HG03280 (cell line): ENCODE data around the gene CMIP.

Experiments used
- ATAC-seq: cut with Tn5 transposase; IDR thresholded peaks from one replicate; pipeline ENCODE4 v1.9.1; 2021; ENCODE audit warnings: mild to moderate bottlenecking, moderate library complexity; ENCODE audit not compliant: unreplicated experiment

Gene CMIP

DNA sequence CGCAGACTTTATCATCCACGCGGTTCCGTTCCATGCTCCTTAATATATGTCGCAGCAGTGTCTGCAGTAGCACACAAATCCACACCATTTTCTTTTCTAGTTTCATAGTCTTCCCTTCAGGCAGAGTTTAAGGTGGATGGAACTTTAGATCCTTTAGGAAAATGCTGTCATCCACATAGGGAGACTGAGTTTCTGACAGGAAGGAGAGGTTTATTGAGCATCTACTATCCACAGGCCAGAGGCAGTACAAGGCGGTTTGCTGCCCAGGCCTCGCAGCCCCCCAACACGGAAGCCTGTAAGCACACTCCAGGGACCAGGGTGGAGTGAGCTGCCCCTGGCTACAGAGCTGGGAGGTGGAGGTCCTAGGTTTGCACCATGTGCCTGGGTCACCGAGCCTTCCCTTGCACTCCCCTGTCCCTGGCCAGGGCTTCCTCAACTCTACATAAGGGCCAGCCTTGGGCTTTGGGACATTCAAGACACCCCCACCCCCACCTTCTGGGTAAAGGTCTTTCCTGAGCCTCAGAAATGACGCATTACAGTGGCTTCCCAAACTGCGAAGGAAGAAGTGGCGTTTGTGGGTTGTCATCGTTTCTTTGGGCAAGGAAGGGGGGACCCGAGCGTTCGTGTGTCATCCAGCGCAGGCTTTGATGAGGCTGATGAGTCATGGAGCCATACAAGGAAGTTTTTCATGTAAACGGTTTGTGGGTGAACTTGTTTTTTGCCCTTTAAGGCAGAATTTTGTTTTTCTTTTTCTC lies 188.0 kb downstream of the CMIP start:
- ATAC-seq: no peak

DNA sequence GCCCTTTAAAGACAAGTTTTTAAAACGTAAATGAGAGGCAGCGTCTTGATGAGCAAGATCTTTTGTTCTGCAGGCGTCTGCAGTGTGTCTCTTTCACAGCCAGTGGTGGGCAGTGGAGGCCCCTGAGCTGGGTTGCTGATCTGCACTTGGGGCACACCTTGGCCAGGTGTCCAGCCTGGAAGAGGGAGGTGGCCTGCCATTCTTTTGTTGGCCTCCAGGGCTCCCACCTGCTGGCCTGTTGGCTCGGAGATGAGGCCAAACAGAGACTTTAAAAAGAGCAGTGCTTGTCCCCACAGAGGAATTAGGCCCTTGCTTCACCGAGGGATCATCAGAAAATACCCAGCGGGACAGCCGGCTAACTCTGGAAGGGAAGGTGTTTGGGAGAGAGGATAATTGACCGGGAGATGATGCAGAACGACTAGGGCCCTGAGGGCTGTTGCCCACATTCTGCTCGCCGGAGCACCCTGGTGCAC lies 188.6 kb downstream of the CMIP start:
- no peak for ATAC-seq

DNA sequence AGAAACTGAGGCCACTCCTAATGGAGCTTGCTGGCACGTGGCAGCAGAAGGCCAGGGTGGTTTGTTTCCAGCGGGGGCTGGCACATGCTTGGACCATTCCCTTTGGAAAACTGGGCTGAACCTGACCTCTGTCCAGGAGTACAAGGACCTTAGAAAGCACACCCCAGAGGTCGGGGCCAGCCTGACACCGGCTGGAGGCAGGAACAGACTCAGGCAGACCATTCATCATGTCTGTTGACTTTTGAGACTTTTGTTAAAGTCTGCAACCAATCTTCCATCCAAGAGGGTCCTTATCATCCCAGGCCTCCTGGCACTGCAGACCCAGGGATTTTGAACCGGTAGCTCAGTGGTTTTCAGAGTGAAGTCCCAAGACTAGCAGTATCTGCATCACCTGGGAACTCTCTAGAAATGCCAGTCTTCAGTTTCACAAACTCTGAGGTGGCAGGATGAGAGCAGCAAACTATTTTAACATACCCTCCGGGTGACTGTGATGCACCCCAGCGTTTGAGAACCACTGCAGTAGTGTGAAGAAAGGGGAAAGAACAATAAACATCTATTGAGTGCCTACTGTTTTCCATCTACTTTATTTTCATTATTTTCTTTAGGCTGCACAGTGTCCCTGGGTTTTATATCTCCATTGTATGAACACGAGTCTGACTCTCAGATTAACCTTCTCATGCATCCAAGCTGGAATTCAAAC lies 189.2 kb downstream of the CMIP start:
- no peak for ATAC-seq

DNA sequence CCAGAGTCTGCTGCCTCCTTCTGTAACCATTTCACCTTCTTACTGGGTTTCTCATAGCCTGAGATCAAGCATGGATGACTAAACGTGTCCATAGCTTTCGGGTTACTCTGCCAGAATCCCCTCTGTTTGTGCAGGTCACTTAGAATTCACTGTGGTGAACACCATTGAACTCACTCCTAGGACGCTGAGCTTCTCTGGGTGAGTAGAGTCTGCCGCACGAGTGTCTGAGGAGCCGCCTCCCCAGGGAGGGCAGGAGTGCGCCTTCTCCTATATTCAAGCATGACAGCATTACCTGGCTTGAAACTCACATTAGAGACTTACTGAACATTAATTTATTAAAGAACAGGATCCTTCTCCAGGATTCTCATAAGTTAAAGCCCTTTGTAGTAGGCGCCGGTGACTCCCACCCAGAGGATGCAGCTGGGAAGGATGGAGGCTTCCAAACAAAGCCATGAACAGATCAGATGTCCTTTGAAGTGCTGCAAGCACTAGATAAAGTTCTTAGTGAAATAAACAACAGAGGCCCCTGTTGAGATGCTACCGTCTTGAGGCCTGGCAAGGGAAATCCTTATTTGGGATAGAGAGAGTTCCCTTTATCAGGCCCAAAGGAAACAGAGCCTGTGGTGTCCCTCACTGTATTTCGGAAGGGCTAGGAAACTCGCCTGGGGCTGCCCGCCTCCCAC lies 189.9 kb downstream of the CMIP start:
- no peak for ATAC-seq

DNA sequence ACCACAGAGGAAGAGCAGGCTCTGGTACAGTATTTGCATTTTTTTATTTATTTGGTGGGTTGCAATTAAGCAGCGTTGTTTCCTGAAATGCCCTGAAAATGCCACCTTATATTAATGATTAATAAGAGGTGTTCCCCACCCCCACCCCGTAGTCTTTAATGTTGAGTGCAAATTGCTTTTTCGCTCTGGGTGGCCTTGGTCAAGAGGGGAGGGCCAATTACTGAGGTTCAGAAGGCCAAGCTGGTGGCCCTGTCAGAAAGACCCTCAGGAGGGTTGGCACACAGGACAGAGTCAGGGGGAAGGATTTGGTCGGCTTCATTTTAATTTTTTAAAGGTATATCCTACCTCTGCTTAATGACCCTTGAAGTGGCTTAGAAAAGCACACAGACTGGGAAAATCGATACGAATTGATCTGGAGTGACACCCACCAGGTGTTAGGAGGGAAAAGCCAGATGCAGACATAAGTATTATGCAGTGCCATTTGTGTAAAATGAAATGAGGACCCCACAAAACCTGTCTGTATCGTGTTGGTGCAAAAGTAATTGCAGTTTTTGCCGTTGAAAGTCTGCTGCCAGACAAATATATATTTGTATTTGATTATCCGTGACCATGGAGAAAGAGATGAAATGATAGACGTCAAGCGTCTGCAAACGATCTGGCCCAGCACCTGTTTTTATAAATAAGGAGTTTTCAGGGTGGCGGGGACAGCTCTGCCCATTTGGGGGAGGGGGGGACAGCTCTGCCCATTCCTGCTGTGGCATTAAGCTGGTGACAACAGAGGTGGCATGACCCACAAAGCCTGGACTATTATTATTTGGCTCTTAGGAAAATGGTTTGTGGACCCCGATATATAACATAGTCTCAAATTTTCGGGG lies 190.7 kb downstream of the CMIP start:
- no peak for ATAC-seq

DNA sequence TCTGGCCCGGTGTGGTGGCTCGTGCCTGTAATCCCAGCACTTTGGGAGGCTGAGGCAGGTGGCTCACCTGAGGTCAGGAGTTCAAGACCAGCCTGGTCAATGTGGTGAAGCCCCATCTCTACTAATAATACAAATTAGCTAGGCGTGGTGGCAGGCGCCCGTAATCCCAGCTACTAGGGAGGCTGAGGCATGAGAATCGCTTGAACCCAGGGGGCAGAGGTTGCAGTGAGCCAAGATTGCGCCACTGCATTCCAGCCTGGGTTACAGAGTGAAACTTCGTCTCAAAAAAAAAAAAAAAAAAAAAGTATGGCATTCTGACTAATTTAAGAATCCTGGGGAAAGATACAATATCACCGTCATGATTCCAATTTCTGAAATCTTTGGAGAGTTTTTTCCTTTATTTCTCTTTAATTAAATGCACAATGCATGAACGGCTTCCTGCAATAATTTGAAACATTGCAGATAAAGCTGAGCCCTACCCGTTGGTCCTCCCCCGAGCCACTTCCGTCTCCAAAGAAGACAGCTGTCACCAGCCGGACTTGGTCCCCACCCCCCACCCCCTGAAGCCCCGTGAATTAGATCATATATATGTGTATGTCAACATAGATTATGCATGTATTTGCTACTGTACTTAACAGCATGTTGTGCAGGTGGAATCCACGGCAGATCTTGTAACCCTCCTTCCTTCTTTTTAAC lies 191.8 kb downstream of the CMIP start:
- no peak for ATAC-seq

DNA sequence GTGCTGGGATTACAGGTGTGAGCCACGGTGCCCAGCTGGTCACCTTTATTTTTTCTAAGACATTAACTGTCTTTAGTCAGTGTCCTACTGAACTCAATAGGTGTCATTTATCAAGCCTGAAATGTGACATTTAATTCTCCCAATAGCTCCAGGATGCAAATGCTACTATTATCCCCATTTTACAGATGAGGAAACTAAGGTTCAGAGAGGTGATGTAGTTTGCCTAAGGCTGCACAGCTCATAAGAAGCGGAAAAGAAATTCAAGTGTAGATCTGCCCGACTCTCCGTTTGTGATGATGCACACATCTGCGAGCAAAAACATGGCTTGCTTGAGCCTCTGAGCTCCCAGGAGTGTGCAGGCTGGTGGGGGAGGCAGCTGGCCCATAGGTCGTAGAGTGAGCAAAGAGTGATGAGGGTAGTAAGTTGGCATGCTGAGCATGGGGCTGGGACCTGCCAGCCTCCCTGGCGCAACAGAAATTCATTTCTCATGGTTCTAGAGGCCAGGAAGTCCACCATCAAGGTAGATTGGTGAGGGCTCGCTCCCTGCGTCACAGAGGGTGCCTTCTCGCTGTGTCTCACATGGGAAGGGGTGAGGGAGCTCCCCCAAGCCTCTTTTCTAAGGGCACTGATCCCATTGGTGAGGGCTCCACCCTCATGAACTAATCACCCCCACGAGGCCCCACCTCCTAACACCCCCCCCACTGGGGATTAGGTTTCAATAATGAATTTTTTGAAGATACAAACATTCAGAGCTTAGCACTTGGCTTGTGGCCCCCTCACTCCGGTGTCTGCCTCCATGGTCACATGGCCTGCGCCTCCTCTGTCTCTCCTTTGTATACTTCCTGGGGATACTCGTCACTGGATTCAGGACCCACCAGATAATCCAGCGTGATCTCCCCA lies 193.0 kb downstream of the CMIP start:
- no peak for ATAC-seq

DNA sequence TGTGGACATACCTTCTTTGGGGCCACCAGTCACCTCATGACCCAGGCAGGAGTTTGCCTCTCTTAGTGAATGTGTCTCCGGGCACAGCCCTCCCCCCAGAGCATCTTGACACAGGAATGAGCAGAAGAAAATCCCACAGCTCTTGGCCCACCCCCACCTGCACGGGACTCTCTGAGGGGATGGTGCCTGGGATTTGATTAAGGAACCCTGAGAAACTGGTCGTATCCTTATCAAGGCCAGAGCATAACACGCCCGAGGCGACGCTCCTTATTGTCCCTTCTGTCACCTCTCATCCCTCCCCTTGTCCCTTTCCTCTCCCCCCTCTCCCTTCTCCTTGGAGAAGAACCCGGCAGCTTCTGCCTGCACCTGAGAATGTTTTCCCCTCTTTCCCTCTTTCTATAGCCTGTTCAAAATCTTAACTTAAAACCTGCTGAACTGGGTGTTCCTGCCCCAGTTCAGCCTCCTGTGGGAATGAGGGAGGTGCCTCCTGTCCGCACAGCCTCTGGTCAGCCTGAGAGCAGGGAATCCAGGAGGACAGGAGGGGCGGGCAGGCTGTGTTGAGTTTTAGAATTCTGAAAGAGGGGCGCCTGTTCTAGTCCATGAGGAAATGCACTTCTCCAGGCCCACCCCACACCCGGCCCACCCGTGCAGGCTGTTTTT lies 193.8 kb downstream of the CMIP start:
- ATAC-seq: no peak

DNA sequence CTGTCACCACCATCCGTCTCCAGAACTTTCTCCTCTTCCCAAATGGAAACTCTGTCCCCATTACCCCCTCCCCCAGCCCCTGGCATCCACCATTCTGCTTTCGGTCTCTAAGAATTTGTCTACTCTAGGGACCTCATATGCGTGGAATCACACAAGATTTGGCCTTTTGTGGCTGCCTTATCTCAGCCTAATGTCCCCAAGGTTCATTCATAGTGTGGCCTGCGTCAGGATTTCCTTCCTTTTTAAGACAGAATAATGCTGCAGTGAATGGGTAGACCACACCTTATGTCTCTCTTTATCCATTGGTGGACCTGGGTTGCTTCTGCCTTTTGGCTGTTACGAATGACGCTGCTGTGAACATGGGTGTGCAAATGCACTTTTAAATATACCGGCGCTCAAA lies 194.7 kb downstream of the CMIP start:
- ATAC-seq: no peak

DNA sequence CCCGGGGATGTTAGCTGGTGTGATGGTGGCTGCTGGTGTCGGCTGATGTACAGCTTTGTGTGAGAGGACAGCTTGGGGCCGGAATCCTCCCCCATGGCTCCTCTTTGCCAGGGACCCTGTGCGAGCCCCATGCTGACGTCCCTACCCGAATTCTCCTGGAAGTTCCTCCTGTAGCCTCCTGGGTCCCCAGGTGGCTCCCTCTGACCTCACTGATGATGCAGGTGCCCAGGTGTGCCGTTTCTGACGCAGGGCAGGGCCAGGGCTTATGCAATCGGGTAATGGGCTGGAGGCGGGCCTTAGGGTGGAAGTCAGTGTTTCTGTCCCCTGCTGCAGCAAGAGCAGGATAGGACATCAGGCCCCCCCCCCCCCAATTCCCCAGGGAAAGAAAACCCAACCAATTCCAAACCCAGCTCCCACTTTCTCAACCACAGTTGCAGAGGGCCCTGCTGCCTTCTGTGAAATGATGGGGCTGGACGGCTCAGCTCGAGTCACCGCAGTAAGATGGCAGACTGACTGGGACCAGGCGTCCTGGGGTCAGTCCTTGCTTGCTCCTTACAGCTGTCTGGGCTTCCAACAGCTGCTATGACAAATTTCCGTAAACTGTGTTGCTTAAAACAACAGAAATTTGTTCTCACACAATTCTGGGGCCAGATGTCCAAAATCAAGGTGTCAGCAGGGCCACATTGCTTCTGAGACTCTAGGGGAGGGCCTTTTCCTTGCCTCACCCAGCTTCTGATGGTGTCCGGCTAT lies 195.5 kb downstream of the CMIP start:
- no peak for ATAC-seq

DNA sequence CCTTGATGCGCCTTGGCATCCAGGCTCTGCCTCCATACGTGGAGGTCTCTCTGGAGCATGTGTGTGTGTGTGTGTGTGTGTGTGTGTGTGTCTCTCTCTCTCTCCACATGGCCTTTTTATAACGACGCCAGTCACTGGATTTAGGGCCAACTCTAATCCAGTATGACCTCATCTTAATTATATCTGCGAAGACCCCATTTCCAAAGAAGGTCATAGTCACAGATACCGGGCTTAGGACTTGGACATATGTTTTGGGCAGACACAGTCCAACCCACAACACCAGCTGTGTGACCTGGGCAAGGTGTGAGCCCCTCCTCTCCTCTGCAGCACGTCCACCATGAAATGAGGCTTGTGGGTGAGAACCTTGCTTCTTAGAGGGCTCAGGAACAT lies 196.1 kb downstream of the CMIP start:
- ATAC-seq: no peak

DNA sequence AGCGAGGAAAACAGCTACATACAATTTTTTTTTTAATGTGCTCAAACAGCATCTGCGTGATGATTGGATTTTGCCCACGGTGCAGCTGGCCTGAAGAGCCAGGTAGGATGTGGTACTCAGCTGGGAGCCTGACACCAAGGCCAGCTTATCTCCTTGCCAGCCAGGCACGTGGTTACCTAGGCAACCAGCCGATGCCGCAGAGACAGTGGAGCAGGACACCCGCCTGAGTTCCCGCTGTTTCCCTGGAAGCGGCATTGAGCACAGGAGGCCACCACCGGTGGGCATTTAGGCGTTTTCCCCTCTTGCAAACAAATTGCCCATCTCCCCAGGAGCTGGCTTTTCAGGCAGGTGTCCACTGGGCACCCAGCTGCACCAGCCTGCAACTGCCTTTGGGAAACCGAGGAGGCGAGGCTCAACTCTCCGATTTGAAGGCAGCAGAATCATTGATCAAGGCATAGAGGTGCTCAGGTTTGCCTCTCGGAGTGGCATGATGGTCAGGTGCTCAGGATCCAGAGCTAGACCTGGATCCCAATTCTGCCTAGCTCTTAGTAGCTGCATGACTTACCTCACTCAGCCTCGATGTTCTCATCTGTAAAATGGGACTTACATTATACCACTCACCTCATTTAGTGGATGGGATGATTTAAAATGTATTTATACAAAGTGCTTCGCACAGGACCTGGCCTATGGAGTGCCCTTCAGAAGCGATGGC lies 196.9 kb downstream of the CMIP start:
- ATAC-seq: no peak

DNA sequence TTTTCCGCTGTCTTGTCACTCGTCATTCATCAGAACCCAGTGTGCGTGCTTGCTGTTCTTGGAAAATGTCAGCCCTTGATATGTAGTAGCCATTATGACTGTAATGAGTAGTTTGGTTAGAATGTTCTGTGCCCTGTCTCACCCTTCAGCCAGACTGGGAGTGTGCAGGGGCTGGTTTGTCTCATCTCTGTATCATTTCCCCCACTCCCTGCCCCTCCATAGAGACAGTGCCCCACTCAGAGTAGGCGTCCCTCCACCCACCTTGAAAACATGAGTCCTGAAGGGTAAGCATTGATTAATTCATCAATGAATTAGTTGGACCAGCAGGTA lies 197.5 kb downstream of the CMIP start:
- no peak for ATAC-seq

DNA sequence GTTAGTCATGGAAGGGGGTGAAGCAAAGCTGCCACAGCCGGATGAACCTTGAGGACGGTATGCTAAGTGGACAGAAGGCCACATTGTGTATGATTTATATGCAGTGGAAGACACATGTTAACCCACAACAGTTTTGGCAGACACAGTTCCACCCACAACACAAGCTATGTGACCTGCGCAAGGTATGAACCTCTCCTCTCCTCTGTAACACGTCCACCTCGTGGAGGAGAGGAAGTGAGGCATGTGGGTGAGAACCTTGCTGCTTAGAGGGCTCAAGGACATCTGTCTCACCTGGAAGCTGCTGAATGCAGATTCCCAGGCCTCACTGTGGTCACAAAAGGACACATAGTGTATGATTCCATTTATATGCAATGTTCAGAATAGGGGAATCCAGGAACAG lies 198.3 kb downstream of the CMIP start:
- ATAC-seq: no peak

DNA sequence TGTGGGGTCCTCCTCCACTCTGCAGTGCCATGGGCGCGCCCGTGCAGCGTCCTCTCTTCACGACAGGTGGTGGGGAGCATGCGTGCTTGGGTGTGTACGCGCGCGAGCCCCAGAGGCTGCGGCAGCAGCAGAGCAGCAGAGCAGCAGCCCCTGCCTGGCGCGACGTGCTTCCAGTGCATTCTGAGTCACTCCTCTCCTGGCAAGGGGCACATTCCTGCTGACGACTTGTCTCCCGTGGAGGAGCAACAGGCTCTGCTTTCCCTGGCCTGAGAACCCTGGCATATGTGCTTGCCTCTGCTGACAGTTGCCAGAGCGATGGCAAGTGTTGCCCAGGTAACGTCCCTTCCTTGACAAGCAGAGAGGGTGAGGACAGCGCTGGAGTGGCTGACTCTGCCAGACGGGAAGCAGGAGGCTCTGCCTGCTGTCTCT lies 200.7 kb downstream of the CMIP start:
- no peak for ATAC-seq

DNA sequence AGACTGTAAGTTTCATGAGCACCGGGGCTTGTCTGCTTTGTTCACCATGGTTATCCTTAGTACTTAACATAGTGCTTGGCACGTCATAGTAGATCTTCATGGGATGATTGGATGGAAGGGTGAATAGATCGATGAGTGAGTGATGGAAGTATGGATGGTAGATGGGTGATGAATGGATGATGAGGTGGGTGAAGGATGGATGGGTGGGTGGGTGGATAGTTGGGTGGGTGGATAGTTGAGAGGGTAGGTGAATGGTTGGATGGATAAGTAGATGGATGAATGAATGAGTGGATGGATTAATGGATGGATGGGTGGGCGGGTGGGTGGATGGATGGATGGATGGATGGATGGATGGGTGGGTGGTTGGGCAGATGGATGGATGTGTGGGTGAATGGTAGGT lies 201.3 kb downstream of the CMIP start:
- no peak for ATAC-seq

DNA sequence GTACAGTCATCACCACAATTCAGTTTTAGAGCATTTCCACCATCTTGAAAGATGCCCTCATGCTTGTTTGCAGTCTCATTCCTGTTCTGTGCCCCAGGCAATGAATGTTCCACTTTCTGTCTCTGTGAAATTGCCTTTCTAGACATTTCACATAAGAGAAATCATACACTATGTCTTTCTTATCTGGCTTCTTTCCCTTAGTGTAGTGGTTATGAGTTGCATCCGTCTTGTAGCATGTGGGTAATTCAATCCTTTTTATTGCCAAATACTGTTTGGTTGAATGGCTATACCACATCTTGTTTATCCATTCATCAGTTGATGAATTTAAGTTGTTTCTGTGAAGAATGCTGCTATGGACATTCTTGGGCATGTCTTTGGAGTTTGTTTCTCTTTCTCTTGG lies 202.0 kb downstream of the CMIP start:
- ATAC-seq: no peak

DNA sequence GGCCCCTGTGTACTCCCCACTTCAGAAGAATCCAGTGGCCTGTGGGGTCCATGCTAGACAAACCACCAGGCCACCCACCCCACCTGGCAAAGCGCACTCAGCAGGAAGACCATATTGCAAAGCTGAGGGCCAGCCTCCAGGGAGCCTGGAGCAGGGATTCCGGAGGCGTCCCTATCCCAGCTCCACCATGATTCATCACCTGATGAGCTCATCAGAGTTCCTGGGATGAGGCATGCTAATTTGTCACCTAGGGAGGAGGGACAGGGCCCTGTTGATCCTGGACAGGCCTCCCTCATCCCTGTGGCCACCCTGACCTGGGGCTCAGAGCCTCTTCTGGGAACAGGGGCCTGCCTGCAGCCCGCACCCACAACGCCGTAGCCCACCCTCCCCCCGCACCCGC lies 202.9 kb downstream of the CMIP start:
- no peak for ATAC-seq
